HG03025 (cell line): ENCODE results near the gene GAK.

ENCODE experiments used
- ATAC-seq: cut with Tn5 transposase; IDR thresholded peaks from one replicate; pipeline ENCODE4 v1.9.1; 2021; ENCODE audit warnings: mild to moderate bottlenecking, moderate library complexity; ENCODE audit not compliant: unreplicated experiment, low FRiP score

The GAK gene

DNA sequence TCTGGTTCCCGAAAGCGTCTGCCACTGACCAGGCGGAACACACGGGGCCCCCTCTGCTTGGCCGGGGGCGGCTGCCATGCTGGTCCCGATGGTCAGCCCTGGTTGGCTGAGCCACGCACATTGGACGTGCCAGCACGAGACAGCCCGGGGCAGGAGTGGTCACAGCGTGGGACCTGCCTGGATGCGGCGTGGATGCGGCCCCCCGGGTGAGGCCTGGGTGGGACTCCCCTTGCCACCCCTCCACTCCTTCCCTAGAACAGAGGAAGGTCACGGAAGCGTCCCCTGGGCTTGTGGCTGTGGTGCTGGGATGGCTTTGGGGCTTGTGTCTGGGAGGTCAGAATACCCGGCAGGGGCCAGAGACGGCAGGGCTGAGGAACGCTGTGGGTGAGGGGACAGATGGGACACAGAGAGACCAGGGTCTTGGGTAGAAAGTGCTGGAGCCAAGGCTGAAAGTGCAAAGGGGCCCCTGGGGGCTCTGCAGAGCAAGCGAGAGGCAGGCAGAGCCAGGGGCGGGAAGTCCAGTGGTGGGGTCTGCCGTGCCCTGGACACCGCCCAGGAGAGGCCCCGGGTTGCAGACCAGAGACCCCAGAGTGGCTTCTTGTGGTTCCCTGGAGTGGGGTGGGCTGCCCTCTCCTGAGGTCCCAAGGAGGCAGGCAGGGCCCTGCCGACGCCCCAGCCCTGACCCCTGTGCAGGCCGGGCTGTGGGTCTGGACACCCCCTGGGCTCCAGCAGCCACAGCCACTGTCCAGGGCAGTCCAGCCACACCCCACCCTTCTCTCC is 97.6 kb downstream of the GAK start:
- no peak for ATAC-seq

GRCh38 chr4:833731-834367 is 98.3 kb downstream of the GAK start:
- no peak for ATAC-seq

GRCh38 chr4:833156-833555 is 99.0 kb downstream of the GAK start:
- ATAC-seq, result no peak

DNA sequence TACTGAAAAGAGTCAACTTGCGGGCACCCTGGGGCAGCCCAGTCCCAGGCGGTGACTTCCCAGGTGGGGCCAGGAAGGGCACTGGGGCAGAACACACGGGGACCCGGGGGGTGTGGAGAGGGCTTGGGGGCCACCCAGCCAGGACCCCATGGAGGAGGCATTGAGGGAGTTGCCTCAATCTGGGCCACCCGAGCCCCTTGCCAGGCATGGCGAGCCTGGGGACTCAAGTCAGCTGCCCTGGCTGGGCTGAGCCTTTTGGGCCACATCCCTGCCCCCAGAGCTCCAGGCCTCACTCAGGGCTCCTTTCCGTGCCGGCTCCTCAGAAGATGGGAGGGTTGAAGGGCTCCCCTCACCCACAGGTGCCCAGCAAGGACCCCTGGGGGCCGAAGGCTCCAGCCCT is 99.6 kb downstream of the GAK start:
- no peak for ATAC-seq

- ATAC-seq, result no peak
These were observed 100.0 kb downstream of the GAK start for GRCh38 chr4:832108-832507.

GRCh38 chr4:831483-831805 is 100.7 kb downstream of the GAK start:
- ATAC-seq, result no peak

DNA sequence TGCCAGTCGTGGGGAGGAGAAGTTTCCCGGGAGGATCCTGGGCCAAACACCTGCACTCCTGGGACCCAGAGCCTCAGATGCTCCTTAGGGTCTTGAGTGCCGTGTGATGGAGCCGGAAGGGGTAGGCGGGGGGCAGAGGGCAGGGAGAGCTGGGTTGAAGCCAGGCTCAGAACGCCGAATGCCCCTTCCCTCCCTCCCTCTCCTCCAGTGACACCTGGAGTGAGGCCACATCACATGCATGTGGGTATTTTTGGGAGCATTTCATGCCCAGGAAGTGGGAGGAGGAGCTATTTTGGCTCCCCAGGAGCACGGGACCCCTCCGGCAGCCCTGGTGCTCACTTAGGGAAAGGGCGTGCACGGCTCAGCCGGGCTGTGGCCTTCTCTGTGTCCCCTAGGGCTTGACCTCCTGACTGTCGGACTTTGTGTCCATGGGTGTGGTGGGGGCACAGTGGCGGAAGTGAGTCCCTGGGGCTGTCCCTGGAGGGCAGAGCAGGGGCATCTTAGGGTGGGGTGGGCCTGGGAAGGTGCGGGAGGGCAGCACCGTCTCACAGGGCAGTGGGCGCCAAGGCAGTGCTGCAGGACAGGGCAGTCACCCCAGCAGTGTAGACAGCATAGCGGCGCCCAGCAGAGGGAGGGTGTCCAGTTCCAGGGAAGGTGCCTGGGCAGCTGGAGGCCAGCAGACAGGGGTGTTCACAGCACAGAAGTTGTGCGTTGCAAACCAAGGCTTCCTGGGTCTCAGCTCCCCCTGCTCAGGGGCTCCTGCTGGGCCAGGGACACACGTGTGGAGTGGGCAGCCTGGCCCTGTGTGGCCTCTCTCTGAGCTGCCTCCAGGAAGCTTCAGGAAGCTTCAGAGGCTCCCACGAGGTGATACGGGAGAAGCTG is 101.3 kb downstream of the GAK start:
- no peak for ATAC-seq

DNA sequence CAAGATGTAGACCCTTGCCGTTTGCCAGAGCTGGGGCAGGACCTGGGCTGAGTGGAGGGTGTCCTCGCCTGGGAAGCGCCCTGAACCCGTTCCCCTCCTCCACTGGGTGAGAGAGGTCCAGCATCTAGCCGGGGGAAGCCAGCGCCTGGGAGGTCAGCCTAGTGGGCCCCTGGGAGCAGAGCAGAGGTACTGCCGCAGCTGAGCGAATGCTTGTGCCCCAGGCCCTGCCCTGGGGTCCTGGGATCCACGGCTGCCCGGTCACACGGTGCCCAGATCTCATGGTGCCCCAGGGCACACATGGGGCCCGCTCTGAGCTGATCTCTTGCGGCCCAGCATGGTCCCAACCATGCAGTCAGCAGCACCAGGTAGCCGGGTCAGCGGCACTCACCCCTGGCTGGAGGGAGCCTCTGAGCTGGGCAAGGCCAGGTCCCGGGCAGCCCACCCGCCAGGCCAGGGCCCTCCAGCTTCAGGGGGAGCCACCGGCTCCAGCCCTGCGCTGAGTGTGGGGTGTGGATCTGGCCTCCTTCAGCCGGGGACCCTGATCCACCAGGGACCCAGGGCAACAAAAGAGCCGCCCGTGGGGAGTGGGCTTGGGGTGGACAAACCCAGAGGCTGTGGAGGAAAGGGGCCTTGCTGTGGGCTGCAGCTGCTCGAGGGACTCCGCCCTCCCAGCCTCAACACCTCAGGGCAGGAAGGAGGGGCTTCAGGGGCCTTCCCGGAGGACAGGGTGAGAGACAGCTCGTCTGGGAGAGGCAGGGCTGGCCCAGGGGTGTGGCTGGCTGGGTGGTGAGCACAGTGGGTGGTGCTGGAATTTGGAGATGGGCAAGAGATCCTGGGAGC is 102.1 kb downstream of the GAK start:
- ATAC-seq, result no peak

GRCh38 chr4:829291-829690 is 102.8 kb downstream of the GAK start:
- no peak for ATAC-seq

GRCh38 chr4:828641-829271 is 103.4 kb downstream of the GAK start:
- ATAC-seq, result no peak

- no peak for ATAC-seq
These were observed 104.7 kb downstream of the GAK start for GRCh38 chr4:827209-828081.

- no peak for ATAC-seq
These were observed 105.5 kb downstream of the GAK start for GRCh38 chr4:826508-827208.

- ATAC-seq, result no peak
These were observed 106.2 kb downstream of the GAK start, which contains the start of gene CPLX1 for GRCh38 chr4:825971-826330. Gene CPLX1, minus strand, starts transcription at chr4:826129. Its CDS starts 1,607 bp downstream, at chr4:824522.

DNA sequence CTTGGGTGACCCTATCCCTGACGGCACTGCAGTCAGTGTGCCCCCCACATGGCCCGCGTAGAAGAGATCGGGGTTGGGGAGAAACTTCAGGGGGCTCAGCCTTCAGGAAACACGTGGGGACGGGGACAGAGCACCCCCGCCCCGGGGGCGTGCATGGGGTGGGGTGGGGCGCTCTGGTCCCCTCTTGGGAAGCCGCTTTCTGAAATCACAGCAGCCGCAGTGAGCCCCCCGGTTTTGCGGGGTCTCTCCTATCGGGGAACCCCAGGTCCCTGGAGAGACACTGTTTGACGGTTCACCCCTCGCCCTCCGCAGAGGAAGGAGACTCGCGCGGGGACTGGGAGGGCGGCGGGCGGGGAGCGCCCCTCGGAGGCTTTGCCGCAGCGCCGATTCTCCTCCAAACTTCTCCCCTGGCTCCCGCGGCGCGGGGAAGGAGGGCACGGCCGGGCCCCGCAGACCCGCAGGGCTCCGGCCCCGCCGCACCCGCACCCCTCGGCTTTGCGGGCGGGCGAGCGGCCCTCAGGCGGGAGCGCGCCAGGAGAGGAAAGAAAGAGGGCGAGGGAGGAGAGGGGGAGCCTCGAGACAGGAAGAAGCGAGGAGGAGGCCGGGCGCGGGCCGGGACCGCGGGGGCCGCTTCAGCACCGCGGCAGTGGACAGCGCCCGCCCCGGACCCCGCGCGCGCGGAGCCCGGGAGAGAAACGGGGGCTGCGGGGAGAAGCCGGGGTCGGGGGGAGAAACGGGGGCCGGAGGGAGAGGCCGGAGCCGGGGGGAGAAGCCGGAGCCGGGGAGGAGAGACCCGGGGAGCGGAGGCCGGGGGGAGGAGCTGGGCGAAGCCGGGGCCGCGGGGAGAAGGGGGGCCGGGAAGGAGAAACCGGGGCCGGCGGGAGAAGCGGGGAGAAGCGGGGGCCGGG is 106.8 kb downstream of the GAK start:
- ATAC-seq, result no peak

DNA sequence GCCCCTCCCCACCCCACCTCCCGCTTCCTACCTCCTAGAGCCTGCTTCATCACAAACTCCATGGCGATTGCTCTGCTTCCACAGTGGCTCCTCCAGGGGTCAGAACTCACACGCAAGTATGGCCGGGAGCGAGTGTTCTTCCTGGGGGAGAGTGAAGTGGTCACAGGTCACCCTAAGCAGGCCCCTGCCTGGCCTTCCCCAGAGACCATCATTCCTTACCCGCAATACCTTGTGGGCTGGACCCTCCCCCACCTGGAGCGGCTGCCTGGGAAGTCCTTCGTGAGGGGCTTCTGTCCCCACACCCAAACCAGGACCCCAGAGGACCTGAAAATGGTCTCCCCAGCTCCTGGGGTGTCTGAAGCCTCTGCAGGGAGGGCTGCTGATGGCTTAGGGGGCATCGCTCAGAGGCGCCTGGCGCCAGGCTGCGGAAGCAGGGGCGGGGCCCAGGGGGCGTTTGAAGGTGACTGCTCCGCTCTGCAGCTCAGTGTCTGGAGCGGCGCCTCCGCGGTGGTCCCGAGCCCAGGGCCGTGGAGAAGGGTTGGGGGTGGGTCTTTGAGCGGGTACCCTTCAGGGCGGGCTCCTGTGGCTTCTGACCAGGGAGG is 107.6 kb downstream of the GAK start:
- no peak for ATAC-seq

DNA sequence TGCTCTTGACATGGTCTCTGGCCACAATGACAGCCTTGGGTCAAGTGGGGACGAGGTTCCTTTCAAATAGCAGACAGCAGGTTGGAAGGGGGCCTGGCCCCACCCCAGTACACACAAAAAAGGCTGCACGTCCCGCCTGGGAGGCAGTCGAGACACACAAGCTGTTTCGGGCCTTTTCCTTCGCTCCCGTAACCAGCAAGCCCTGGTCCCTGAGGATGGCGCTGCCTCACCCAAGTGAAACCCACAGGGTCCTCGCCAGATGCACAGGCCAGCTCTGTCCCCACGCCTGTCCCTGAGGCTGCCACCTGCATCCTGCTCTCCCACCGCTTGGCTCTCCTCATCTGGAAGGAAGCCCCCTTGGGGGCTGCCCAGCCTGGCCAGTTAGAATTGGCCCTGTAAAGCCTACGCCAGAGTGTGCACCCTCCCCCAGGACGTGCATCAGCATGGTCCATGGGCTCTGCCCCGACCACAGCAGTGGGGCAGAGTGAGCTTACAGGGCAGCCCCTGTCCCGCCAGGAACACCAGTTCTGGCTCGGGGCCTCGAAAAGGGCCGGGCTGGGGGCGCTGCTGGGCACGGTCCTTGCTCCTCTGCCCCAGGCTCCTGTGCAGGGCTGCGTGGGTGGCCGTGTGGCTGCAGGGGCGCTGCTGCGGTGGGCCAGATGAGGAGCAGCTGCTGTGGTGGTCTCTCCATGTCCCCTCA is 108.2 kb downstream of the GAK start:
- no peak for ATAC-seq
